ENCODE measurements around the gene FCER1G.

The FCER1G gene

GRCh38 chr1:161193561-161194235 lies 21.4 kb upstream of the FCER1G start:
- no peak for FAIRE-seq
- no peak for DNase-seq (ENCODE audit: insufficient read length, low spot score)
- no peak for TF ChIP-seq CTCF (IDR thresholded peaks at IDR 0.05; ENCODE audit: insufficient read depth, missing control alignments)

GRCh38 chr1:161195171-161195570 lies 19.9 kb upstream of the FCER1G start:
- no peak for DNase-seq (ENCODE audit: insufficient read length, low spot score)
- no peak for FAIRE-seq
- no peak for TF ChIP-seq CTCF (IDR thresholded peaks at IDR 0.05; ENCODE audit: insufficient read depth, missing control alignments)

- FAIRE-seq (no peak), DNase-seq (ENCODE audit: insufficient read length, low spot score) (no peak)
- no peak for TF ChIP-seq CTCF (IDR thresholded peaks at IDR 0.05; ENCODE audit: insufficient read depth, missing control alignments)
These were observed 19.0 kb upstream of the FCER1G start for GRCh38 chr1:161196111-161196510.

GRCh38 chr1:161196521-161197451 lies 18.3 kb upstream of the FCER1G start:
- TF ChIP-seq CTCF (IDR thresholded peaks at IDR 0.05; ENCODE audit: insufficient read depth, missing control alignments): no peak
- FAIRE-seq: peak; percentile 56
- DNase-seq (ENCODE audit: insufficient read length, low spot score): peak; percentile 85

GRCh38 chr1:161197560-161198193 lies 17.4 kb upstream of the FCER1G start:
- DNase-seq (ENCODE audit: insufficient read length, low spot score) (no peak), FAIRE-seq (no peak)
- no peak for TF ChIP-seq CTCF (IDR thresholded peaks at IDR 0.05; ENCODE audit: insufficient read depth, missing control alignments)

- DNase-seq (ENCODE audit: insufficient read length, low spot score): no peak
- no peak for TF ChIP-seq CTCF (IDR thresholded peaks at IDR 0.05; ENCODE audit: insufficient read depth, missing control alignments)
These were observed 16.8 kb upstream of the FCER1G start for GRCh38 chr1:161198194-161198896.

More at GRCh38 chr1:161198194-161198896, 16.8 kb upstream of the FCER1G start:
- no peak for FAIRE-seq

Measured in D721Med (cell line).